GM20431 (cell line): ENCODE results near the gene TMC5.
"Not testable (repeated sequence)": the region's sequence is repeated elsewhere in the genome, so short reads cannot be mapped to it uniquely, and the experiment has no call there.

ENCODE experiments used
- in situ Hi-C: fragments of 300-500 bp; cut with MseI, MboI; formaldehyde crosslinking; loops from one replicate; pipeline ENCODE4 v1.15.0; 2020; ENCODE audit warnings: low sequenced_read_pairs; ENCODE audit not compliant: unreplicated experiment

Gene TMC5

GRCh38 chr16:19396555-19397011, 21.1 kb upstream of the TMC5 start:
- in situ Hi-C loops: no loop called here

DNA sequence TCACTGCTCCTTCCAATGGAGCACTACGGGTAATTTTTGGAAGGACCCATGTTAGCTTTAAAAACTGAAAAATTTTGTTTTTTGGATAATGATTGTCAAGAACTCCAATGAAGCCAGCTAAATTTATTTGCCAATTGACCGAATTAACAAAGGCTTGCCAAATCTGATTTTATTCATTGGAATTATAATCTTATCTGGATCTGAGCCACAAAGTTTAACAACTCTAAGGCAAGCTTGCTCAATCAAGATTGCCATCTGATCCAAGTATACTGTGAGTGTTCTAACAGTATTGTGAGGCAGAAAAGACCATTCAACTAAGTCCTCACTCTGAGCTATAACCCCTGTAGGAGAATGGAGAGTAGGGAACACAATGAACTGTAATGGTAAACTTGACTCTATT, 20.3 kb upstream of the TMC5 start:
- in situ Hi-C loops: not testable (repeated sequence)

DNA sequence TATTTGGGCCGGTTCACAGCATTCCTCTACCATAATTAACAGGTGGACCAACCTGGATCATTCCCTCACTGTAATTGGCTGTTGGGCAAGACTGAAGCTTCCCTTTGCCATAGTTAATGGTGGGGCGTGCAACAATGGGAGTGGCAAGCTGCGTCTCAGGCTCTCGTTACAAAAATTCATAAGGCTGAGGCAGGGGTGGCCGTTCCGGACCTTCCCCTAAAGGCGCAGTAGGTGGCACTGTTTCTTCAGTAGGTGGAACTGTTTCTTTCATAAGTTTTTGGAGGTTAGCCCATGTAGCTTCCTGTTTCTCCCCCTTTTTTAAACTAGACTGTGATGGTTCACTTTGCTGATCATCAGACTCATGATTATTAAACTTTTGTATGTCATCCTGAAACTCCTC, 17.0 kb upstream of the TMC5 start:
- in situ Hi-C loops: no loop called here

DNA sequence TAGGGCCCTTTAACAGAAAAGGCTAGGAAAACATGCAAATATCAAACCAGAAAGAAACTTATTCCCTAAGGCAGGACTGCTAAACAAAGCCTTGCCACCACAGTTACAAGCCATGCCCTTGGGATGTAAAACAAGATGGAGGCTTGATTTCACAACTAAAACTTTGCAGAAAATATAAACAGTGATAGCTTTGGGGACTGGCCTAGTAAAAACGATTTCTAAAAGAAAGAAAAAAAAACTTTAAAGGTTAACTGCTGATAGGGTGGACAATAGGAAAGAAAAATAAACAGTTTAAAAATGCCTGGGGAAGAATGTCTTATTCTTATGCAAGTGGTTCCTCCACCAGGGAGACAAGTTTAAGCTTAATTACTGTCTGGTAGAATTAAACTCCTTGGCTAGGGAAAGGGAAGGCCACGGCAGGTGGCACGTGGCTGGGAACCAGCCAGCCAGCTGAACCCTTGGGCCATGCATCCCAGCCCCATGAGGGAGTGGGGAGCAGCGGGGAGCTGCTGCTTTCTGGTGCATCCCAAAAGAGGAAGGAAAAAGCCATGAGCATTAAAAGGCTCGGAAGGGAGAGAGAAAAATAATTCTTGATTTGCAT, 10.7 kb upstream of the TMC5 start:
- in situ Hi-C loops: no loop called here

- in situ Hi-C loops: no loop called here
Observed at GRCh38 chr16:19410435-19411171, 7.1 kb upstream of the TMC5 start.

DNA sequence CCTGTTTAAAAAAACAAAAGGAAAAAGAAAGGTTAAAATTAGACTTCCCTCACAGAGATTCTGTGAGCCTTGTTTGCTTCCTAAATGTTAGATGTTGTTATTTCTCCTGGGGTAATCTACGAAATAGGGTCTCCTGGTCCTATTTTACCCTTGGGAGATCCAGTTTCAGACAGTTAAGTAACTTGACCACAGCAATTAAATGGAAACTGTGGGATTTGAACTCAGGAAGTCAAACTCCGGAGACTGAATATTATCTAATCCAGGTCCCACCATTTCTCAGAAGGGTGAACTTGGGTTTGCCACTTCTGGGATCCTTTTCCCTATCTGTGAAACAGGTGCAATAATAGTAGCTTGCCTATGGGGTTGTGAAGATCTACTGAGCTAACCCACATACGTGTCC, 6.4 kb upstream of the TMC5 start:
- in situ Hi-C loops: no loop called here

DNA sequence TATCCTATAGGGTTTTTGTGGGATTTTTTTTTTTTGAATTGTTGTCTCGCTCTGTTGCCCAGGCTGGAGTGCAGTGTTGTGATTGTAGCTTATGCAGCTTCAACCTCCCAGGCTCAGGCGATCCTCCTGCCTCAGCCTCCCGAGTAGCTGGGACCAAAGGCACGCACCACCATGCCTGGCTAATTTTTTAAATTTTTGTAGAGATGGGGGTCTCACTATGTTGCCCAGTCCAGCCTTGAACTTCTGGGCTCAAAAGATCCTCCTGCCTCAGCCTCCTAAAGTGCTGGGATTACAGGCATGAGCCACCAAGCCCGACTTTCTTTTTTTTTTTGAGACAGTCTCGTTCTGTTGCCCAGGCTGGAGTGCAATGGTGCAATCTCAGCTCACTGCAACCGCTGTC, 5.6 kb upstream of the TMC5 start:
- in situ Hi-C loops: not testable (repeated sequence)

DNA sequence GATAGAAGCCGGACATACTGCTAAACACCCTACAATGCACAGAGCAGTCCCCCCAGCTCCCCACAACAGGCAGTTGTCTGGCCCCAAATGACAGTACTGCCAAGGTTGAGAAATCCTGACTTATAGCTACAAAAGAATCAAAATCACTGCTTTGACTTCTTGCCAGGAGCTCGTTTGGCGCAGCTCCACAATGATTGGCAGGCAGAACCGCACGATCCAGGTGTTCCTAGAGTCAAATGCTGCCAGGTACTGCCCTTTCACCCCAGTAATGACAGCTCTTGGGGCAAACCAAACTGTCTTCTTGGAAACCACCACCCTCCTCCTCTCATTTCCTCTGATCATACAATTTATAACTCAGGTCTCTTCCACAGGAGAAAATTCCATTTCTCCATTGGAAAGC, 2.2 kb upstream of the TMC5 start:
- in situ Hi-C loops: no loop called here

DNA sequence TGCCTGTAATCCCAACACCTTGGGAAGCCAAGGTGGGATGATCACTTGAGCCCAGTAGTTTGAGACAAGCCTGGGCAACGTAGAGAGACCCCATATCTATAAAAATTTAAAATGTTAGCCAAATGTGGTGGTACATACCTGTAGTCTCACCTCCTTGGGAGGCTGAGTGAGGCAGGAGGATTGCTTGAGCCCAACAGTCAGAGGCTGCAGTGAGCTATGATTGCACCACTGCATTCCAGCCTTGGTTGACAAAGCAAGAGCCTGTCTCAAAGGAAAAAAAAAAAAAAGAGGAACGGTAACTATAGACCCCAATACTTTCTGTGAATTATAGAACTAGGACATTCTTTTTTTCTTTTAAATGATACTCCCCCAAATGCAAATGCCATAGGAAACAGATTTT, 1.8 kb upstream of the TMC5 start:
- in situ Hi-C loops: no loop called here

GRCh38 chr16:19418200-19418599, 517 bp downstream of the TMC5 start:
- in situ Hi-C loops: no loop called here

DNA sequence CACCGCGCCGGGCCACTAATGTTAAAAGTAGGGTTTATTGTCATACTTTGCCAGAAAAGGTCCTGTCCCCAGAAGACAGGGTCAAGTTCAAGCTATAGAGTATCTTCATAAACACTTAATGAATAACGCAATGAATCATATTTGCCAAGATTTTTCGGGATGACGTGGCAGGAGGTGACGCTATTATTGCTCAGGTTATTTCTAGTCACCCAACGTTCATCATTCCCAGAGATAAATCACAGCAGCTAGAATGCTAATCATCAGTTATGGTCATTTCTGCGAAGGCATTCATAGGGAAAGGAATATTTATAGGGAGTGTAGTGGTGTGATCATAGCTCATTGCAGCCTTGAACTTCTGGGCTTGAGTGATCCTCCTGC, 2.0 kb downstream of the TMC5 start:
- in situ Hi-C loops: no loop called here

DNA sequence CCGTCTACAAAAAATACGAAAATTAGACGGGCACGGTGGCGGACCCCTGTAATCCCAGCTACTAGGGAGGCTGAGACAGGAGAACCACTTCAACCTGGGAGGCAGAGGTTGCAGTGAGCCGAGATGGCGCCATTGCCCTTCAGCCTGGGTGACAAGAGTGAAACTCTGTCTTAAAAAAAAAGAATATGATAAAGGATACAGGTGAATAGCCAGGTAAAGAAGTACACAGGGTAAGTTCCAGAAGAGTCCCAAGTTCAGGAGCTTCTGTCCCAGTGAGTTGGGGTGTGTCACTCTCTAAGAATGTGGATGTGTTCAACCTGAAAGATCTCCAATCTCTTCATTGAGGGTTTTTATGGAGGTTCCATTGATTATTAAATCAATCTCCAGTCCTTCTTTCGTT, 6.8 kb downstream of the TMC5 start:
- in situ Hi-C loops: no loop called here

DNA sequence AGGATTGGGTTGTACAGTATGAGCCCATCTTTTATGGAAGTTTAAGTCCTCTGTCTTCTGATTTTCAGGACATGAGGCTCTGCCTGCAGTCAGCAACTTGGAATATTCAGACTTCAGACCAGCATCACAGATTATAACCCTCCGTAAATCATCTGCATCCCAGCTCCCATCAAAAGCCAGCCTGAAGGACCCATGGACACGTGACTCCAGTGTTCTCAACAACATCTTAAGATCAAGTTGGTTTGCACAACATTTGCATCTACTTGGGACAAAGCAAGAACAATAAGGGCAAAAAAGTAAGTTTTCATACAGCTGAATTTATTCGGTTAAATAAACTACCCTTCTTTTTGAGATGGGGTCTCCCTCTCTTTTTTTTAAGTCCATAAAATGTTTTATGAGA, 12.7 kb downstream of the TMC5 start:
- in situ Hi-C loops: no loop called here

DNA sequence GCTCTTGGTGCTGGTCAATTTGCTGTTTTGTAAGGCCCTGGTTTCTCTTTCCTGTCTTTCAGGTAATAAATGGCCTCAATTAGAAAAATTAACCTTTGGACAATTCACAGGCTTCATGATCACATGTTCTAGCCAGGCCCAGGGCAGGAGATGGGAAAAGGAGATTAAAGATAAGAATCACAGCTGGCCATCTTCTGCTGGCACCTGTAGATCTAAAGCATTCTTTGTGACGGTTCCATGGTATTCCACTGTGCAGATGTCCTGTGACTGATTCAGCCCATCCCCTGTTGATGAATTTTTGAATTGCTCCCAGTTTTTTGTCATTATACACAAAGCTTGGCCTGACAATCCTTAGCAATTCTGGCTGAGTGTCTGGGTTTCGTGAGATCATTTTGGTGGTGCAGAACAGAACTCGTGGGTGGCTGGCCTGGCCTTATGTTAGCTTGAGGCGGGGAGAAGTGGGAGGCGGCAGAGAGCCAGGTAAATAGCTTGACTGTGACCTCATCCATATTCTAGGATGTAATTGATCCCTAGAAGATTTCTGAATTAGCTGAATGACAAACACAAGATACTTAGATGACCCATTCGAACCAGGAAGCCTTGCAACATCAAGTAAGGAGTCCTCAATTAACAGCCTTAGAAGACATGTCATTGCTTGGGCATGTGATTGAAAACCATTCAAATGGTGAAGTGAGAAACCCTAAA, 14.1 kb downstream of the TMC5 start:
- in situ Hi-C loops: no loop called here

GRCh38 chr16:19432429-19432828, 14.7 kb downstream of the TMC5 start:
- in situ Hi-C loops: no loop called here

DNA sequence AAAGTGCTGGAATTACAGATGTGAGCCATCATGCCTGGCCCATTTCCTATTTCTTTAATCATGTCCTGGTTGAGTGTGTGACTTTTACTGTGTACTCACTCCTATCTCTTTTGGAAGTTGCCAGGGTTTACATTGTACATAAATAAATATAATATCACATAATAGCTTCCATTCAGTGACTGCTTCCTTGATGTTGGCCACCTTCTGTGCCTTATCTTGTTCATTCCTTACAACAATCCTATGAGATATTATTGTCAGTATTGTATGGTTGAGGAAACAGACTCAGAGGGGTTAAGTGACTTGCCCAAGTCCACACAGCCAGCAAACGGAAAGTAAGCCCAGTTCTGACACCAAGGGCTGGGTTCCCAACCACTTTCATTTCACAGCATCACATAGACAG, 16.9 kb downstream of the TMC5 start:
- in situ Hi-C loops: no loop called here

- in situ Hi-C loops: no loop called here
Observed at GRCh38 chr16:19436540-19436939, 18.9 kb downstream of the TMC5 start.

GRCh38 chr16:19437280-19437679, 19.6 kb downstream of the TMC5 start:
- in situ Hi-C loops: no loop called here

DNA sequence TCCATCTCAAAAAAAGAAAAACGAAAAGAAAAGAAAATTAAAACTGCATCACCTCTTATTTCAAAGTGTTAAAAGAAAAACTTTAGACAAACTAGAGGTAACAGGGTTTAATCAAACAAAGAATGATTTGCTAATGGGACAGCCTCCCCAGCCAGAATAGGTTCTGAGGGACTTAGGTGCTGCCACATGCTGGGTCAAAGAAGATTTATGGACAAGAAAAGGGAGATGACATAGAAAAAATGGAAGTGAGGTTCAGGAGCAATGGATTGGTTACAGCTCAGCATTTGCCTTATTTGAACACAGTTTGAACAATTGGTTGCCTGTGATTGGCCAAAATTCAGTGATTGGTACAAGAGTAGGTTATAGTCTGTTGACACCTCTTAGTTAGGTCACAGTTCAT, 21.1 kb downstream of the TMC5 start:
- in situ Hi-C loops: no loop called here

- in situ Hi-C loops: no loop called here
Observed at GRCh38 chr16:19439483-19439882, 21.8 kb downstream of the TMC5 start.

DNA sequence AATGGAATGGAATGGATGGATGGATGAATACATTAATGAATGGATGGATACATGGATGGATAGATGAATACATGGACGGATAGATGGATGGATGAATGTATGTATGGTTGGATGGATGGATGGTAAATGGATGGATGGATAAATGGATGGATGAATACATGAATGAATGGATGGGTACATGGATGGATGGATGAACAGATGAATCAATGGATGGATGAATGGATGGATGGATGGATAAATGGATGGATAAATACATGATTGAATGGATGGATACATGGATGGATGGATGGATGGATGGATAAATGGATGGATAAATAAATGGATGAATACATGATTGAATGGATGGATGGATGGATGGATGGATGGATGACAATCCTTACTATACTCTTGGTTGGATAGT, 26.0 kb downstream of the TMC5 start:
- in situ Hi-C loops: no loop called here
